Calu3 (cell line): Measurements from ENCODE around the gene CFHR4. TPM values are rescaled to one million over a fixed set of nuclear protein-coding genes. Genes with fewer than 3 reads are reported as not detected.
"Not testable (repeated sequence)": the region's sequence is repeated elsewhere in the genome, so short reads cannot be mapped to it uniquely, and the experiment has no call there.

ENCODE experiments used
- BruUV-seq: library from RNA; stranded (reverse); fragments of 400-500 nt; replicated peaks from 2 replicates; lab custom pipeline; 2021; lab: Mats Ljungman, UMichigan
- CTCF ChIA-PET: fragments of 300-600 bp; sonication (Branson Sonifier 250); formaldehyde crosslinking; loops from one replicate; lab custom pipeline; 2022; ENCODE audit warnings: antibody characterized with exemption; lab: Charles Lee
- DNase-seq: peaks from one replicate; pipeline ENCODE4 v3.0.0; 2022
- H3K27ac Mint-ChIP-seq: one replicate; pipeline ENCODE4 v1.8.0; 2022; ENCODE audit warnings: mixed read lengths; ENCODE audit not compliant: unreplicated experiment
- H3K27me3 Mint-ChIP-seq: one replicate; pipeline ENCODE4 v1.8.0; 2022; ENCODE audit warnings: mixed read lengths; ENCODE audit not compliant: unreplicated experiment
- H3K36me3 Mint-ChIP-seq: one replicate; pipeline ENCODE4 v1.8.0; 2022; ENCODE audit warnings: mild to moderate bottlenecking, moderate library complexity, mixed read lengths; ENCODE audit not compliant: insufficient read depth, unreplicated experiment
- H3K4me1 Mint-ChIP-seq: one replicate; pipeline ENCODE4 v1.8.0; 2022; ENCODE audit warnings: mild to moderate bottlenecking, low read depth, mixed read lengths; ENCODE audit not compliant: unreplicated experiment
- H3K4me3 Mint-ChIP-seq: one replicate; pipeline ENCODE4 v1.8.0; 2022; ENCODE audit warnings: mild to moderate bottlenecking, low read depth, moderate library complexity, mixed read lengths; ENCODE audit not compliant: unreplicated experiment
- H3K9me3 Mint-ChIP-seq: one replicate; pipeline ENCODE4 v1.8.0; 2022; ENCODE audit warnings: low read depth, mixed read lengths; ENCODE audit not compliant: unreplicated experiment
- intact Hi-C: fragments of 100-400 bp; cut with micrococcal nuclease; formaldehyde crosslinking; loops from one replicate; pipeline ENCODE4 v1.10.0; 2022; ENCODE audit not compliant: unreplicated experiment
- total RNA-seq: library from RNA; stranded (reverse); gene quantifications from 2 replicates; pipeline ENCODE4 v1.2.3, GENCODE V29; 2022
- TF ChIP-seq, protein P1 (sequence below): fragments of 200-600 bp; IDR thresholded peaks from one replicate; pipeline ENCODE4 v1.8.0; 2022; ENCODE audit warnings: antibody characterized with exemption; ENCODE audit not compliant: unreplicated experiment

The CFHR4 gene
- total RNA-seq, 1 experiment from 2014 or later: not detected

DNA sequence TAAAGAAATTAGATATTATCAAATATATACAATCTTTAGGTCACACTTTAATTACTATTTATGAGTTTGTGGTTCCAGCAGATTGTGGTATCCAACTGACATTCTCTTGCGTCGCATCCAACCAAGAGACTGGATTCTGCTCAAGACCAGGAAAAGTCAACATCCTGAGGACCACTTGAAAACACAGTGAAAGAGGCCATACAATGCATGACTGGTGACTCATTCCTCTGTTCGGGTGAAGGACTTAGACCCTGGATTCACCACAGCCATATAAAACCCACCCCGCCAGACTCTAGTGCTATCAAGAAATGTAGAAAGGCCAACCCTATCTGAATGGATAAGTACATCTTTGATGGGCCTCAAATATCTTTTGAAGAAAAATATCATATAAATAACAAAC lies 14.5 kb upstream of the CFHR4 start:
- H3K36me3 Mint-ChIP-seq: no peaks in the 10 kb centered on the region
- intact Hi-C loops: no loop called here
- no peaks in the 10 kb centered on the region for H3K27me3 Mint-ChIP-seq
- DNase-seq: no peak
- no peak overlapping the region for H3K27ac Mint-ChIP-seq
- TF ChIP-seq, protein P1, sequence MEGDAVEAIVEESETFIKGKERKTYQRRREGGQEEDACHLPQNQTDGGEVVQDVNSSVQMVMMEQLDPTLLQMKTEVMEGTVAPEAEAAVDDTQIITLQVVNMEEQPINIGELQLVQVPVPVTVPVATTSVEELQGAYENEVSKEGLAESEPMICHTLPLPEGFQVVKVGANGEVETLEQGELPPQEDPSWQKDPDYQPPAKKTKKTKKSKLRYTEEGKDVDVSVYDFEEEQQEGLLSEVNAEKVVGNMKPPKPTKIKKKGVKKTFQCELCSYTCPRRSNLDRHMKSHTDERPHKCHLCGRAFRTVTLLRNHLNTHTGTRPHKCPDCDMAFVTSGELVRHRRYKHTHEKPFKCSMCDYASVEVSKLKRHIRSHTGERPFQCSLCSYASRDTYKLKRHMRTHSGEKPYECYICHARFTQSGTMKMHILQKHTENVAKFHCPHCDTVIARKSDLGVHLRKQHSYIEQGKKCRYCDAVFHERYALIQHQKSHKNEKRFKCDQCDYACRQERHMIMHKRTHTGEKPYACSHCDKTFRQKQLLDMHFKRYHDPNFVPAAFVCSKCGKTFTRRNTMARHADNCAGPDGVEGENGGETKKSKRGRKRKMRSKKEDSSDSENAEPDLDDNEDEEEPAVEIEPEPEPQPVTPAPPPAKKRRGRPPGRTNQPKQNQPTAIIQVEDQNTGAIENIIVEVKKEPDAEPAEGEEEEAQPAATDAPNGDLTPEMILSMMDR: no peak
- no peak overlapping the region for H3K4me3 Mint-ChIP-seq
- CTCF ChIA-PET: no interaction called here
- H3K4me1 Mint-ChIP-seq: no peaks in the 10 kb centered on the region
- BruUV-seq: no TSS peak
- H3K9me3 Mint-ChIP-seq: no peaks in the 10 kb centered on the region

DNA sequence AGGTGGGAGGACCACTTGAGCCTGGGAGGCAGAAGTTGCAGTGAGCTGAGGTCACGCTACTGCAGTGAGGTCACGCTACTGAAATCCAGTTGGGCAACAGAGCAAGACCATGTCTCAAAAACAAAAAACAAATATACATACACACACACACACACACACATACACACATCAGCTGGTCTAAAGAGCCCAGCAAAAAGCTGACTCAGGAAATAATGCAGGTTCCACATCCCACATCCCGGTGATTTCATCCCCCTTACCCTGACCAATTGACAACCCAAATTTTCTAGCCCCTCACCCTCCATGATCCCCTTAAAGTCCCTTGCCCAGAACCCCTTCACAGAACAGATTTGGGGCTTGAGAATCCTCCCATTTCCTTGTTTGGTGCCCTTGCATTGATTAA lies 11.9 kb upstream of the CFHR4 start:
- TF ChIP-seq, protein P1: no peak
- CTCF ChIA-PET: no interaction called here
- H3K9me3 Mint-ChIP-seq: no peaks in the 10 kb centered on the region
- no peak overlapping the region for H3K4me3 Mint-ChIP-seq
- H3K27ac Mint-ChIP-seq: no peak overlapping the region
- intact Hi-C loops: no loop called here
- H3K36me3 Mint-ChIP-seq: no peaks in the 10 kb centered on the region
- DNase-seq: no peak
- no peaks in the 10 kb centered on the region for H3K27me3 Mint-ChIP-seq
- H3K4me1 Mint-ChIP-seq: no peaks in the 10 kb centered on the region
- BruUV-seq: no TSS peak

DNA sequence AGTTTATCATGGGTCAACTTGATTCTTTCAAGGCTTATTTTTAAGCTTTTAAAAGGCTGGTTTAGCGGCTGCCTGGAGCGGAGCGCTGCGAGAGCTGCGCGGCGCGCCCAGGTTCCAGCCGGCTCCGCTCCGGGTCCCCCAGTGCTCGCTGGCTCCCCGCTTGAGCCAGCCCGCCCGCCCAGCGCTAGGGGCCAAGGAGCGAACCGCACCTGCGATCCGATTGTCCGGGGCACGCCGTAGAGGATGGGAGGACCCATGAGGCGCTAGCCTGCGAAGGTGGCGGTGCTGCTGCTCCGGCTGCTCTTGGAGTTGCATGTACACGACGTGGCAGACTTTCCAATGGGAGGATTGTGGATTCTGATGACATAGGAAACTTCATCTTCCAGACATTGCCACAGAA lies 9.9 kb upstream of the CFHR4 start:
- TF ChIP-seq, protein P1: no peak
- no TSS peak for BruUV-seq
- no peaks in the 10 kb centered on the region for H3K27me3 Mint-ChIP-seq
- H3K36me3 Mint-ChIP-seq: no peaks in the 10 kb centered on the region
- CTCF ChIA-PET: no interaction called here
- DNase-seq: no peak
- H3K9me3 Mint-ChIP-seq: no peaks in the 10 kb centered on the region
- intact Hi-C loops: no loop called here
- H3K4me3 Mint-ChIP-seq: no peak overlapping the region
- no peaks in the 10 kb centered on the region for H3K4me1 Mint-ChIP-seq
- no peak overlapping the region for H3K27ac Mint-ChIP-seq

DNA sequence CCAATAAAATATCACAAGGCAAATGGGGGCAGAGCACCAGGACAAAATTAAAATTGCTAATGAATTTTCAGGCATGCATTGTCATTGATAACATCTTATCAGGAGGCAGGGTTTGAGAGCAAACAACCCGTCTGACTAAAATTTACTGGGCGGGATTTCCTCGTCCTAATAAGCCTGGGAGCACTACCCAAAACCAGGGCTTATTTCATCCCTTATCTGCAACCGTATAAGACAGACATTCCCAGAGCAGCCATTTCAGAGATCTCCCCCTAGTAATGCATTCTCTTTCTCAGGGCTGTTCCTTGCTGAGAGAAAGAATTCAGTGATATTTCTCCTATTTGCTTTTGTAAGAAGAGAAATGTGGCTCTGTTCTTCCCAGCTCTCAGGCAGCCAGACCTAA lies 1.3 kb upstream of the CFHR4 start:
- BruUV-seq, H3K4me3 Mint-ChIP-seq, intact Hi-C loops, H3K36me3 Mint-ChIP-seq, H3K27ac Mint-ChIP-seq, H3K4me1 Mint-ChIP-seq, CTCF ChIA-PET, H3K9me3 Mint-ChIP-seq, DNase-seq, H3K27me3 Mint-ChIP-seq: not testable (repeated sequence)

DNA sequence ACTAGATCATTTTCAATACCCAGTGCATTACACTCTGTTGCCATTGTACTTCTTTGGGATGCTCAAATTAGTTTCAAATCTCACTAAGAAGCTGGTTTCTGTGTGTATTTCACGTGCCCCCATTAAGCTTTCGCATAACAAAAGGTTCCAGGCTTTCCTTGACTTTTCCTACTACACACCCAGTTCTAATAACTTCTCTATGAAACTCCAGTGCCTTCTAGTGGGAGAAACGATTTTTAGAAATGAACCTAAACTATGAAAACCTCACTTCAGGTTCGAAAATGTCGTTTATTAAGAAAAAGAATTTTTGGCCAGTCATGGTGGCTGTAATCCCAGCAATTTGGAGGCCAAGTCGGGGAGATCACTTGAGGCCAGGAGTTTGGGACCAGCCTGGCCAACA lies 2.8 kb downstream of the CFHR4 start:
- no TSS peak for BruUV-seq
- Mint-ChIP-seq H3K27me3 (no peaks in the 10 kb centered on the region), H3K36me3 (no peaks in the 10 kb centered on the region), H3K9me3 (no peaks in the 10 kb centered on the region), H3K4me1 (no peaks in the 10 kb centered on the region), H3K27ac (no peak overlapping the region), H3K4me3 (no peak overlapping the region)
- intact Hi-C loops: no loop called here
- no peak for DNase-seq
- CTCF ChIA-PET: no interaction called here
- TF ChIP-seq, protein P1: no peak
